Ascending aorta (tissue), 2 donors: Measurements from ENCODE around the gene PCSK9. TPM values are rescaled to one million over a fixed set of nuclear protein-coding genes. Genes with fewer than 3 reads are reported as not detected.

Experiments
- DNase-seq, 2 donors: peaks; one replicate each; pipeline ENCODE4 v3.0.0-alpha.2; 2019; ENCODE audit warnings: low spot score in 2 of 2
- H3K27ac ChIP-seq, 2 donors: fragments of 200-600 bp; sonication (generic); one replicate each; pipeline ENCODE4 v1.5.1; 2016 to 2017; ENCODE audit warnings: mild to moderate bottlenecking in 1 of 2
- H3K27me3 ChIP-seq: fragments of 200-600 bp; sonication (generic); one replicate; pipeline ENCODE4 v1.5.1; 2017
- H3K36me3 ChIP-seq, 2 donors: fragments of 200-600 bp; sonication (generic); one replicate each; pipeline ENCODE4 v1.5.1; 2016
- H3K4me1 ChIP-seq, 2 donors: fragments of 200-600 bp; sonication (generic); one replicate each; pipeline ENCODE4 v1.5.1; 2016 to 2017; ENCODE audit warnings: mild to moderate bottlenecking in 1 of 2
- H3K4me3 ChIP-seq, 2 donors: fragments of 200-600 bp; sonication (generic); one replicate each; pipeline ENCODE4 v1.5.1; 2016 to 2017; ENCODE audit warnings: mild to moderate bottlenecking in 1 of 2
- H3K9me3 ChIP-seq, 2 donors: fragments of 200-600 bp; sonication (generic); one replicate each; pipeline ENCODE4 v1.5.1; 2016
- intact Hi-C: fragments of 100-400 bp; cut with DNase I; formaldehyde crosslinking; loops from one replicate; pipeline ENCODE4 v1.15.1; 2023
- total RNA-seq: library from RNA; depleted of rRNA; stranded (reverse); fragments of >200 nt; gene quantifications from one replicate; pipeline ENCODE4 v1.1.0, GENCODE V29; 2016
- TF ChIP-seq, protein P1 (sequence below), 3 experiments: fragments of 200-600 bp in 2 of 3; fragments of 450-650 bp in 1 of 3; sonication (generic) in 2 of 3; IDR thresholded peaks; one replicate each; pipeline ENCODE4 v1.5.1; 2016 to 2019; ENCODE audit warnings: antibody characterized with exemption in 3 of 3, mild to moderate bottlenecking in 1 of 3, moderate library complexity in 1 of 3

PCSK9 gene
- total RNA-seq, 1 donor from 2014 or later, result not detected

GRCh38 chr1:55067022-55067778, 27.9 kb downstream of the PCSK9 start:
- intact Hi-C loops, result no loop called here

DNA sequence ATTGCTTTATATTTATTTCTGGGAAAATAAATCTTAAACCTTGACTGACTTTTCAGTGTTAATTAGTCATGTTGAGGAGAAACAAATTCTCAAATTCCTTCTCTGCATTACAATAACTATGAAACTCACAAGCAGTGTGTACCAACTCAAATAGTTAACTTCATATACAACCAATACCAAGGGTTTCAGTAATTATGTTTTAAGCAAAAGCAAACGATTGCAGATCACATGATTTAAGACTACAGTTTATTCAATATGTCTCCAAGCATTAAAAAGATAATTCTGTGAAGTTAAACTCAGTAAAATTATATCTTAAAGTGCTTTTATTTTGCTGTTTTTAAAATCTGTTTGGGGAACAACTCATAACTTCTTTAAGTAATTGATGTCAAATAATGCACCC, 28.6 kb downstream of the PCSK9 start:
- no peaks in the 10 kb centered on the region for H3K27me3 ChIP-seq
- peaks cover 41 to 62% of the 10 kb centered on the region in 2 donors for H3K36me3 ChIP-seq
- intact Hi-C loops, result no loop called here
- DNase-seq, result no peak
- peaks cover 0 to 8% of the 10 kb centered on the region in 2 donors for H3K4me1 ChIP-seq
- TF ChIP-seq, protein P1, sequence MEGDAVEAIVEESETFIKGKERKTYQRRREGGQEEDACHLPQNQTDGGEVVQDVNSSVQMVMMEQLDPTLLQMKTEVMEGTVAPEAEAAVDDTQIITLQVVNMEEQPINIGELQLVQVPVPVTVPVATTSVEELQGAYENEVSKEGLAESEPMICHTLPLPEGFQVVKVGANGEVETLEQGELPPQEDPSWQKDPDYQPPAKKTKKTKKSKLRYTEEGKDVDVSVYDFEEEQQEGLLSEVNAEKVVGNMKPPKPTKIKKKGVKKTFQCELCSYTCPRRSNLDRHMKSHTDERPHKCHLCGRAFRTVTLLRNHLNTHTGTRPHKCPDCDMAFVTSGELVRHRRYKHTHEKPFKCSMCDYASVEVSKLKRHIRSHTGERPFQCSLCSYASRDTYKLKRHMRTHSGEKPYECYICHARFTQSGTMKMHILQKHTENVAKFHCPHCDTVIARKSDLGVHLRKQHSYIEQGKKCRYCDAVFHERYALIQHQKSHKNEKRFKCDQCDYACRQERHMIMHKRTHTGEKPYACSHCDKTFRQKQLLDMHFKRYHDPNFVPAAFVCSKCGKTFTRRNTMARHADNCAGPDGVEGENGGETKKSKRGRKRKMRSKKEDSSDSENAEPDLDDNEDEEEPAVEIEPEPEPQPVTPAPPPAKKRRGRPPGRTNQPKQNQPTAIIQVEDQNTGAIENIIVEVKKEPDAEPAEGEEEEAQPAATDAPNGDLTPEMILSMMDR (IDR thresholded peaks at IDR 0.05), result no peak
- no peak overlapping the region for H3K27ac ChIP-seq
- no peak overlapping the region for H3K4me3 ChIP-seq
- no peaks in the 10 kb centered on the region for H3K9me3 ChIP-seq

More at GRCh38 chr1:55067022-55067778, 27.9 kb downstream of the PCSK9 start:
- Histone ChIP-seq H3K27ac (peak overlapping the region in 1 of 2 donors; percentile 13), H3K4me3 (no peak overlapping the region), H3K36me3 (peaks cover 34 to 55% of the 10 kb centered on the region in 2 donors), H3K27me3 (no peaks in the 10 kb centered on the region), H3K4me1 (peaks cover 0 to 8% of the 10 kb centered on the region in 2 donors), H3K9me3 (no peaks in the 10 kb centered on the region)
- no peak for DNase-seq
- TF ChIP-seq, protein P1 (IDR thresholded peaks at IDR 0.05), result no peak

GRCh38 chr1:55068638-55069037, 29.3 kb downstream of the PCSK9 start:
- Histone ChIP-seq H3K4me1 (peaks cover 0 to 8% of the 10 kb centered on the region in 2 donors), H3K36me3 (peaks cover 48 to 70% of the 10 kb centered on the region in 2 donors), H3K4me3 (no peak overlapping the region), H3K9me3 (no peaks in the 10 kb centered on the region), H3K27me3 (no peaks in the 10 kb centered on the region), H3K27ac (no peak overlapping the region)
- TF ChIP-seq, protein P1 (IDR thresholded peaks at IDR 0.05), result no peak
- intact Hi-C loops, result no loop called here
- no peak for DNase-seq

GRCh38 chr1:55069280-55069679, 29.9 kb downstream of the PCSK9 start:
- H3K36me3 ChIP-seq, result peaks cover 54 to 76% of the 10 kb centered on the region in 2 donors
- intact Hi-C loops, result no loop called here
- no peak for DNase-seq
- TF ChIP-seq, protein P1 (IDR thresholded peaks at IDR 0.05), result no peak
- no peaks in the 10 kb centered on the region for H3K9me3 ChIP-seq
- H3K4me1 ChIP-seq, result peaks cover 0 to 8% of the 10 kb centered on the region in 2 donors
- H3K27ac ChIP-seq, result no peak overlapping the region
- no peaks in the 10 kb centered on the region for H3K27me3 ChIP-seq
- H3K4me3 ChIP-seq, result no peak overlapping the region

DNA sequence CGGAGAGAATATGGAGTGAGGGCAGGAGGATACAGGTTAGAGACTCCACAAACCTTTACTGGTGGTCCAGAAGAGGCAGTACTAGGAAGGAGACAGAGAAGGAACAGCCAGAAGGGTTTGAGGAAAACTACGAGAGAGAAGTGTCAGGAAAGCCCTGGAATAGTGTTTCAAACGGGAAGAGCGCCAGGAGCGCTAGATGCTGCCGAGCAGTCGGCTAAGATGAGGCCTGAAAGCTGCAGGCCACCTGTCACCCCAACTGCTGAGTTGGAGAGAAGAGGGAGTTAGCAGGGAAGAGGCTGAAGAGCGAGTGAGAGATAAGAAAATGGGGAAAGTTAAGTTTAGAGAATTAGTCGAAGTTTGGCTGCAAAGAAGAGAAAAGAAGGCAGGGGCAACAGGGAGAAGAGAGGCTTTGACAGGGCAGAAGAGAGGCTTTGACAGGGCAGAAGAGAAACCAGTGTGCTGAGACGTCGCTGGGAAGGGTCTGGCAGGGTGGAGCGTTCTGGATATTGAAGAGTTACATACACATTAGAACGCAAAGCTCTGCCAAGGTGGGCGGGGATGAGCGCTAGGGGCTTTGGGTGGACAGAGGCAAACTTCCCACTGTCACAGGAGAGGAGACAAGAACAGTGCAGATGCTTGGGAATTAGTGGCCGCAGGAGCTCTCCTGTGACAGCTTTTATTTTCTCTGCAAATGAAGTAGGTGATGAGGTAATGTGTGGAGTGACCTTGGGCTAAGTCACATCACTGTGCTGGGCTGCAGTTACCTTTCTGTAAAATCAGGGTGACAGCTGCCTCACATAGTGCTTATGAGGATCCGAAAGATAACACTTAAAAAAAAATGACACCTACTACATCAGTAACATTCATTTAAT, 31.2 kb downstream of the PCSK9 start:
- TF ChIP-seq, protein P1 (IDR thresholded peaks at IDR 0.05), result no peak

More for the DNA sequence above, 31.2 kb downstream of the PCSK9 start:
- intact Hi-C loops, result no loop called here
- no peaks in the 10 kb centered on the region for H3K27me3 ChIP-seq
- no peak for DNase-seq
- no peak overlapping the region for H3K4me3 ChIP-seq
- no peaks in the 10 kb centered on the region for H3K9me3 ChIP-seq
- H3K4me1 ChIP-seq, result peaks cover 0 to under 1% of the 10 kb centered on the region in 2 donors
- H3K27ac ChIP-seq, result no peak overlapping the region
- H3K36me3 ChIP-seq, result peaks cover 63 to 87% of the 10 kb centered on the region in 2 donors
